ENCODE data around the gene PXMP2. TPM values are rescaled to one million over a fixed set of nuclear protein-coding genes. Genes with fewer than 3 reads are reported as not detected.

The PXMP2 gene
- total RNA-seq: 10 to 100 TPM; 16.8 to 41.7 (median 20.9) TPM

GRCh38 chr12:132687211-132688164 is at the start of gene PXMP2, which contains the start of gene POLE:
Gene PXMP2 (plus strand): TSS chr12:132687587. CDS start chr12:132687671, 84 bp downstream.
Gene POLE (minus strand): TSS chr12:132687342. CDS start chr12:132687315, 27 bp downstream.
- ATAC-seq (ENCODE audit: low FRiP score in 2 of 2) (peak; percentile 100), DNase-seq (peak; percentile 94 to 99)
- WGBS, 2 donors: 0% methylated on average over 30 of the region's 134 CpGs; no CpG with 5 or more reads in 1 of the 2 donors
- TF ChIP-seq POLR2A (IDR thresholded peaks at IDR 0.05) (peak in 1 of 4 donors; percentile 67), CTCF (IDR thresholded peaks at IDR 0.05) (peak in 5 of 6 experiments; percentile 7 to 49 (median 35)), POLR2AphosphoS5 (IDR thresholded peaks at IDR 0.05) (peak; percentile 43 to 76), EP300 (IDR thresholded peaks at IDR 0.05) (peak in 1 of 4 donors; percentile 60)
- Histone ChIP-seq H3K36me3 (peaks cover 0 to 3% (median 0%) of the 10 kb centered on the region in 4 donors), H3K27ac (peak within 1 kb of the TSS; percentile 42 to 81 (median 64)), H3K4me3 (peak within 1 kb of the TSS; percentile 61 to 100 (median 90)), H3K9me3 (no peaks in the 10 kb centered on the region), H3K27me3 (no peaks in the 10 kb centered on the region), H3K4me1 (peaks cover 9 to 27% (median 10%) of the 10 kb centered on the region in 4 donors)

- H3K4me3 ChIP-seq: no peak overlapping the region
- WGBS, 2 donors: 92 to 94% methylated on average over 14 to 18 of the region's 18 CpGs
- no peaks in the 10 kb centered on the region for H3K4me1 ChIP-seq
- DNase-seq: no peak
- no peak for ATAC-seq (ENCODE audit: low FRiP score in 2 of 2)
- no peaks in the 10 kb centered on the region for H3K27me3 ChIP-seq
- TF ChIP-seq POLR2A (IDR thresholded peaks at IDR 0.05) (no peak), POLR2AphosphoS5 (IDR thresholded peaks at IDR 0.05) (no peak), CTCF (IDR thresholded peaks at IDR 0.05) (no peak), EP300 (IDR thresholded peaks at IDR 0.05) (no peak)
- peaks cover 5 to 89% (median 57%) of the 10 kb centered on the region in 4 donors for H3K36me3 ChIP-seq
- no peak overlapping the region for H3K27ac ChIP-seq
- H3K9me3 ChIP-seq: no peaks in the 10 kb centered on the region
Measured at GRCh38 chr12:132637811-132638210, 49.6 kb upstream of the PXMP2 start.

GRCh38 chr12:132638541-132639408 is 48.6 kb upstream of the PXMP2 start:
- TF ChIP-seq EP300 (IDR thresholded peaks at IDR 0.05) (no peak), POLR2AphosphoS5 (IDR thresholded peaks at IDR 0.05) (no peak), POLR2A (IDR thresholded peaks at IDR 0.05) (no peak), CTCF (IDR thresholded peaks at IDR 0.05) (peak in 4 of 6 experiments; percentile 45 to 57 (median 56))
- WGBS, 2 donors: 84 to 85% methylated on average over 25 of the region's 25 CpGs
- Histone ChIP-seq H3K27me3 (no peaks in the 10 kb centered on the region), H3K4me1 (no peaks in the 10 kb centered on the region), H3K36me3 (peaks cover 5 to 91% (median 61%) of the 10 kb centered on the region in 4 donors), H3K27ac (no peak overlapping the region), H3K4me3 (no peak overlapping the region), H3K9me3 (no peaks in the 10 kb centered on the region)
- DNase-seq: no peak
- ATAC-seq (ENCODE audit: low FRiP score in 2 of 2): peak in 1 of 2 donors; percentile 89

GRCh38 chr12:132639956-132640520 is 47.3 kb upstream of the PXMP2 start:
- TF ChIP-seq POLR2AphosphoS5 (IDR thresholded peaks at IDR 0.05) (no peak), POLR2A (IDR thresholded peaks at IDR 0.05) (no peak), EP300 (IDR thresholded peaks at IDR 0.05) (no peak), CTCF (IDR thresholded peaks at IDR 0.05) (no peak)
- Histone ChIP-seq H3K36me3 (peaks cover 5 to 80% (median 52%) of the 10 kb centered on the region in 4 donors), H3K27ac (no peak overlapping the region), H3K27me3 (no peaks in the 10 kb centered on the region), H3K9me3 (no peaks in the 10 kb centered on the region), H3K4me1 (no peaks in the 10 kb centered on the region), H3K4me3 (no peak overlapping the region)
- ATAC-seq (ENCODE audit: low FRiP score in 2 of 2): no peak
- no peak for DNase-seq
- WGBS, 2 donors: 90 to 96% methylated on average over 12 of the region's 12 CpGs

Data from upper lobe of left lung (tissue), 6 donors.